Measurements from ENCODE around the gene TENM4. TPM values are rescaled to one million over a fixed set of nuclear protein-coding genes. Genes with fewer than 3 reads are reported as not detected.

TENM4 gene
- total RNA-seq, 1 donor from 2014 or later: 11.9 TPM

DNA sequence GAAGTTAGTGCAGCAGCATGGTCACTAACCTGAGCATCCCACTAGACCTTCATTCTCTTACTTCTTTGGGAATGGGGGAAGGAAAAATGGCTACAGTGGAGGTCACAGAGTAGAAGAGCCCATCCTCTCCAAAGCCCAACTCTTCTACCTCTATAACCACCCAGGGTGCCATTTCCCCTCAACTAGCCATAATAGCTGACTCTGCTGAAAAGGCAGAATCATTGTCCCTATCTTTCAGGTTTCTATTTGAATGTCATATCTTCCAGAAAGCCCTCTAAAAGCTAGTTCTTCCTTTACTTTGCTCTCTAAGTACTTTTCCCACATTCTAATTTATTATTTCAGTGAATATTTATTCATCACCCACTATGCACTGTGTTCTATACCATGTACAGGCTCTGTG lies 421.6 kb downstream of the TENM4 start:
- Histone ChIP-seq H3K36me3 (no peaks in the 10 kb centered on the region), H3K4me3 (no peak overlapping the region), H3K4me1 (no peaks in the 10 kb centered on the region), H3K27me3 (no peaks in the 10 kb centered on the region), H3K27ac (no peak overlapping the region), H3K9me3 (no peaks in the 10 kb centered on the region)
- intact Hi-C loops (cut with DNase I): no loop called here
- TF ChIP-seq, protein P1, sequence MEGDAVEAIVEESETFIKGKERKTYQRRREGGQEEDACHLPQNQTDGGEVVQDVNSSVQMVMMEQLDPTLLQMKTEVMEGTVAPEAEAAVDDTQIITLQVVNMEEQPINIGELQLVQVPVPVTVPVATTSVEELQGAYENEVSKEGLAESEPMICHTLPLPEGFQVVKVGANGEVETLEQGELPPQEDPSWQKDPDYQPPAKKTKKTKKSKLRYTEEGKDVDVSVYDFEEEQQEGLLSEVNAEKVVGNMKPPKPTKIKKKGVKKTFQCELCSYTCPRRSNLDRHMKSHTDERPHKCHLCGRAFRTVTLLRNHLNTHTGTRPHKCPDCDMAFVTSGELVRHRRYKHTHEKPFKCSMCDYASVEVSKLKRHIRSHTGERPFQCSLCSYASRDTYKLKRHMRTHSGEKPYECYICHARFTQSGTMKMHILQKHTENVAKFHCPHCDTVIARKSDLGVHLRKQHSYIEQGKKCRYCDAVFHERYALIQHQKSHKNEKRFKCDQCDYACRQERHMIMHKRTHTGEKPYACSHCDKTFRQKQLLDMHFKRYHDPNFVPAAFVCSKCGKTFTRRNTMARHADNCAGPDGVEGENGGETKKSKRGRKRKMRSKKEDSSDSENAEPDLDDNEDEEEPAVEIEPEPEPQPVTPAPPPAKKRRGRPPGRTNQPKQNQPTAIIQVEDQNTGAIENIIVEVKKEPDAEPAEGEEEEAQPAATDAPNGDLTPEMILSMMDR (IDR thresholded peaks at IDR 0.05): no peak
- no peak for DNase-seq (ENCODE audit: low spot score in 2 of 2)

- TF ChIP-seq, protein P1 (IDR thresholded peaks at IDR 0.05): no peak
- intact Hi-C loops (cut with DNase I): no loop called here
- H3K9me3 ChIP-seq: no peaks in the 10 kb centered on the region
- H3K36me3 ChIP-seq: no peaks in the 10 kb centered on the region
- H3K4me3 ChIP-seq: no peak overlapping the region
- no peaks in the 10 kb centered on the region for H3K4me1 ChIP-seq
- no peaks in the 10 kb centered on the region for H3K27me3 ChIP-seq
- DNase-seq (ENCODE audit: low spot score in 2 of 2): no peak
- H3K27ac ChIP-seq: no peak overlapping the region
Observed at GRCh38 chr11:79018371-79018849, 422.4 kb downstream of the TENM4 start.

GRCh38 chr11:79017811-79018210 lies 423.0 kb downstream of the TENM4 start:
- H3K9me3 ChIP-seq: no peaks in the 10 kb centered on the region
- no peaks in the 10 kb centered on the region for H3K36me3 ChIP-seq
- H3K4me1 ChIP-seq: no peaks in the 10 kb centered on the region
- no peaks in the 10 kb centered on the region for H3K27me3 ChIP-seq
- TF ChIP-seq, protein P1 (IDR thresholded peaks at IDR 0.05): no peak
- no peak overlapping the region for H3K27ac ChIP-seq
- no peak for DNase-seq (ENCODE audit: low spot score in 2 of 2)
- intact Hi-C loops (cut with DNase I): no loop called here
- no peak overlapping the region for H3K4me3 ChIP-seq

- no peaks in the 10 kb centered on the region for H3K36me3 ChIP-seq
- H3K27ac ChIP-seq: no peak overlapping the region
- H3K9me3 ChIP-seq: no peaks in the 10 kb centered on the region
- intact Hi-C loops (cut with DNase I): no loop called here
- no peak for DNase-seq (ENCODE audit: low spot score in 2 of 2)
- no peak overlapping the region for H3K4me3 ChIP-seq
- H3K4me1 ChIP-seq: no peaks in the 10 kb centered on the region
- H3K27me3 ChIP-seq: no peaks in the 10 kb centered on the region
- TF ChIP-seq, protein P1 (IDR thresholded peaks at IDR 0.05): no peak
Observed at GRCh38 chr11:79013509-79013908, 427.3 kb downstream of the TENM4 start.

GRCh38 chr11:79011357-79011756 lies 429.5 kb downstream of the TENM4 start:
- Histone ChIP-seq H3K9me3 (no peaks in the 10 kb centered on the region), H3K36me3 (no peaks in the 10 kb centered on the region), H3K27me3 (no peaks in the 10 kb centered on the region), H3K4me3 (no peak overlapping the region), H3K4me1 (no peaks in the 10 kb centered on the region), H3K27ac (no peak overlapping the region)
- no peak for DNase-seq (ENCODE audit: low spot score in 2 of 2)
- intact Hi-C loops (cut with DNase I): no loop called here
- TF ChIP-seq, protein P1 (IDR thresholded peaks at IDR 0.05): no peak
